Vagina (tissue), 2 donors: Measurements from ENCODE around the gene IFNK.

Experiments
- CTCF ChIP-seq, 3 experiments: fragments of 450-650 bp in 2 of 3; fragments of 200-600 bp in 1 of 3; sonication (generic) in 1 of 3; IDR thresholded peaks; one replicate each; pipeline ENCODE4 v1.5.1; 2017 to 2019; ENCODE audit warnings: antibody characterized with exemption in 3 of 3, mild to moderate bottlenecking in 2 of 3, moderate library complexity in 2 of 3
- POLR2A ChIP-seq, 2 donors: fragments of 450-650 bp; IDR thresholded peaks; one replicate each; pipeline ENCODE4 v1.6.1; 2017; ENCODE audit warnings: antibody characterized with exemption in 2 of 2, mild to moderate bottlenecking in 2 of 2, moderate library complexity in 2 of 2
- POLR2AphosphoS5 ChIP-seq, 2 donors: sonication (generic); formaldehyde crosslinking; IDR thresholded peaks; one replicate each; pipeline ENCODE4 v1.9.0; 2017; ENCODE audit warnings: antibody characterized with exemption in 2 of 2, mild to moderate bottlenecking in 2 of 2, low read depth in 1 of 2; ENCODE audit not compliant: insufficient read depth in 1 of 2

- no peak for TF ChIP-seq CTCF (IDR thresholded peaks at IDR 0.05)
- no peak for TF ChIP-seq POLR2A (IDR thresholded peaks at IDR 0.05)
- TF ChIP-seq POLR2AphosphoS5 (IDR thresholded peaks at IDR 0.05; ENCODE audit: insufficient read depth in 1 of 2, low read depth in 1 of 2) = no peak
Measured at GRCh38 chr9:27541740-27542139, 17.6 kb downstream of the IFNK start.
